MM.1S (cell line): ENCODE data around the gene SRY.

Source experiments
- CTCF ChIP-seq: fragments of 300-600 bp; sonication (generic); IDR thresholded peaks from 2 replicates; pipeline ENCODE4 v1.5.1; 2016; ENCODE audit warnings: antibody characterized with exemption, low read length, mixed read lengths
- EZH2 ChIP-seq: fragments of 300-600 bp; sonication (generic); optimal IDR thresholded peaks from 2 replicates; pipeline ENCODE3; 2017; ENCODE audit warnings: low read depth, mild to moderate bottlenecking, antibody characterized with exemption, low read length, mixed read lengths

DNA sequence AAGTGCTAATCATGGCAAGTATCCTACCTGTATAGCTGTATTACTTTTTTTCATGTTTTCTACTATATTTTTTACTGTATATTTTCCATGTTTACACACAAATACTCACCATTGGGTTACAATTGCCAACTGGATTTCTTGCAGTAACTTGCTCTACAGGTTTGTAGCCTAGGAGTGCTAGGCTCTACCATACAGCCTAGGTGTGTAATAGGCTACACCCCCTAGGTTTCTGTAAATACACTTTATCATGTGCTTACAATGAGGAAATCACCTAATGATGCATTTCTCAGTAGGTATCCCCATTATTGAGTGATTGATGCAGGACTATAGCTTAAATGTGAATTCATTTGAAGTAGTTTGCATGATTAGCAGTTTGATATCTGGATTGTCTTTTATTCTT is 10.5 kb upstream of the SRY start:
- no peak for TF ChIP-seq CTCF
- TF ChIP-seq EZH2 = no peak
